NCI-H69 (cell line): ENCODE measurements around the gene FILIP1L.

Experiments used
- DNase-seq: peaks from one replicate; lab custom pipeline; 2025; lab: John Stamatoyannopoulos, UW

The FILIP1L gene

GRCh38 chr3:100099621-100100020 lies 14.7 kb downstream of the FILIP1L start:
- DNase-seq, result no peak

GRCh38 chr3:100098784-100099070 lies 15.6 kb downstream of the FILIP1L start:
- no peak for DNase-seq

GRCh38 chr3:100097919-100098783 lies 16.1 kb downstream of the FILIP1L start:
- no peak for DNase-seq

DNA sequence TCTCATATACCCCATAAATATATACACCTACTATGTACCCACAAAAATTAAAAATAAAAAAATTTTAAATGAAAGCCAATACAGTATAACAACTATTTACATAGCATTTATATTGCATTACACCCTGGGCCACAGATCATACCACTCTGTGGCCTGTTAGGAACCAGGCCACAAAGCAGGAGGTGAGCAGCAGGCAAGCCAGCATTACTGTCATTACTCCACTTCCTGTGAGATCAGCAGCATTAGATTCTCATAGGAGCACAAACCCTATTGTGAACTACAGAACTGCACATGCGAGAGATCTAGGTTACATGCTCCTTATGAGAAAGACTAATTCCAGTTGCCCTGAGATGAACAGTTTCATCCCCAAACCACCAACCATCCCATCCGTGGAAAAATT lies 17.4 kb downstream of the FILIP1L start:
- peak; percentile 42 for DNase-seq

- peak; percentile 74 for DNase-seq
Measured at GRCh38 chr3:100096286-100096685, 18.0 kb downstream of the FILIP1L start.

GRCh38 chr3:100093831-100094230 lies 20.5 kb downstream of the FILIP1L start:
- DNase-seq, result no peak

- DNase-seq, result no peak
Measured at GRCh38 chr3:100090669-100091005, 23.7 kb downstream of the FILIP1L start.

- DNase-seq, result peak; percentile 25
Measured at GRCh38 chr3:100089812-100090668, 24.3 kb downstream of the FILIP1L start.

GRCh38 chr3:100088735-100089368 lies 25.4 kb downstream of the FILIP1L start:
- DNase-seq, result no peak

DNA sequence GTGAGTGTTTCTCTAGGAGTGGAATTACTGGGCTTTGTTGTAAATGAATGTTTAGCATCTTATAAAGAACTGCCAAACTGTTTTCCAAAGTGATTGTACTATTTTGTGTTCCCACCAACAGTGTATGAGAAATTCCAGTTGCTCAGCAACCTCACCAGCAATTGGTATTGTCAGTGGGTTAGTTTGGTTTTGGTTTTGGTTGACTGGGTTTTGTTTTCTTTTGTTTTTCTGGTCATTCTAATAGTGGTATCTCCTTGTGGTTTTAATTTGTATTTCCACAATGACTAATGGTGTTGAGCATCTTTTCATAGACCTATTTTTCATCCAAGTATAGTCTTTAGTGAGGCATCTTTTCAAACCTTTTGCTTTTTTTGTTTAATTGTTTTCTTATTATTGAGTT lies 27.1 kb downstream of the FILIP1L start:
- no peak for DNase-seq

DNA sequence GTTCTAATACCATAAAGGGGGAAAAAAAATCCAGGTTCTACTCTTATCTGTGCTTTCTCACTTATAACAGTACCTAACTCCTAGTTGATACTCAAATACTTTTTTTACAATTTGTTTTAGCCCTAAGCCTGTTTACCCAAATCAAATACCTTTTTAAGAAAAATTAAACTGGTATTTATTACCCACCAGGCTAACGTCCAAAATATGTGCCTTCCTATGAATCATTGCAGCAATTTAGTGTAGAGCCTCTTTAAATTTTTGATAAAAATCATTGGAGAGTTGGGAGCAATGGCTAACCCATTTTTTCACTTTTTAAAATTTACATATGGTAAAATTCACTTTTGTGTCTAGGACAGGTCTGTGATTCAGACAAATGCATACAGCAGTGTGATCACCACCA lies 27.9 kb downstream of the FILIP1L start:
- no peak for DNase-seq

- DNase-seq, result no peak
Measured at GRCh38 chr3:100084100-100084806, 30.0 kb downstream of the FILIP1L start.

DNA sequence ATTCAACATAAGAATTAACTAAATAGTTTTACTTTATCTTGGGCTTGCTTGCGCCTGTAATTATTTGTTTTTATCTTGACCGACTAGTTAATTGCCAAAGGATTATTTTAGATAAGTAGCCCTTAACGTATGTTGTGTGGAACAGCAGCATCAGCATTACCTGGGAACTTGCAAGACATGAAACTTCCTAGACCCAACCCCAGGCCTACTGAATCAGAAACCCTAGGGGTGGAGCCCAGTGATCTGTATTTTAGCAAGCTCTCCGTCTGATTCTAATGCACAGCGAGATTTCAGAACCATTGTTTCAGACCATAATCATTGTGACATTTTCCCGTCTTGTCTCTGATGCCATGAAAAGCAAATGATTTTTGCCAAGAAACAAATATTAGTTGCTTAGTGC lies 31.1 kb downstream of the FILIP1L start:
- no peak for DNase-seq

DNA sequence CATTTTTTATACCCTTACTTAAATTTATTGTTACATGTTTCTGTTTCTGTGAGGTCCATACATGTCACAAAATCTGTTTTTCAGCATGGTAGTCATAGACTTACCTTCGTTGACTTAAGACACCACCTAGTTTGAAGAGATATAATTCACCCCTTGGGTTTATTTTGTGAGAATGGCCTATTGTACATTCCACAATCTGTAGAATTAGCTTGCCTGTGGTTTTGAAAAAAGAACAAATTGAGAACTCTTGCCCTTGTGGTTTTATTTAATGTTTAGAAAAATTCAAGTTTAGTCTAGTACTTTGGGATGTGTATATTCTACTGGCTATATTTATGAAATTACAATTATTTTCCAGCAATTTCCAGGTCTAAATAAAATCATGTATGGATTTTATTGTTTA lies 31.6 kb downstream of the FILIP1L start:
- no peak for DNase-seq

- no peak for DNase-seq
Measured at GRCh38 chr3:100081986-100082692, 32.2 kb downstream of the FILIP1L start.

GRCh38 chr3:100081311-100081710 lies 33.0 kb downstream of the FILIP1L start:
- DNase-seq, result no peak

GRCh38 chr3:100080573-100080972 lies 33.7 kb downstream of the FILIP1L start:
- DNase-seq, result no peak

- DNase-seq, result no peak
Measured at GRCh38 chr3:100079328-100079727, 35.0 kb downstream of the FILIP1L start.

GRCh38 chr3:100076731-100077529 lies 37.4 kb downstream of the FILIP1L start:
- no peak for DNase-seq

GRCh38 chr3:100075851-100076730 lies 38.2 kb downstream of the FILIP1L start:
- DNase-seq, result no peak
